Measurements from ENCODE around the gene APEH.

APEH gene

GRCh38 chr3:49656541-49657112 is 17.5 kb upstream of the APEH start:
- no peak for TF ChIP-seq CTCF (IDR thresholded peaks at IDR 0.05; ENCODE audit: low read depth, low read length)
- Histone ChIP-seq H3K4me3 (ENCODE audit: low read depth, low read length) (no peak overlapping the region), H3K9me3 (no peaks in the 10 kb centered on the region), H3K36me3 (peaks cover 4% of the 10 kb centered on the region), H3K4me1 (no peaks in the 10 kb centered on the region), H3K27me3 (no peaks in the 10 kb centered on the region)
- no peak for DNase-seq

DNA sequence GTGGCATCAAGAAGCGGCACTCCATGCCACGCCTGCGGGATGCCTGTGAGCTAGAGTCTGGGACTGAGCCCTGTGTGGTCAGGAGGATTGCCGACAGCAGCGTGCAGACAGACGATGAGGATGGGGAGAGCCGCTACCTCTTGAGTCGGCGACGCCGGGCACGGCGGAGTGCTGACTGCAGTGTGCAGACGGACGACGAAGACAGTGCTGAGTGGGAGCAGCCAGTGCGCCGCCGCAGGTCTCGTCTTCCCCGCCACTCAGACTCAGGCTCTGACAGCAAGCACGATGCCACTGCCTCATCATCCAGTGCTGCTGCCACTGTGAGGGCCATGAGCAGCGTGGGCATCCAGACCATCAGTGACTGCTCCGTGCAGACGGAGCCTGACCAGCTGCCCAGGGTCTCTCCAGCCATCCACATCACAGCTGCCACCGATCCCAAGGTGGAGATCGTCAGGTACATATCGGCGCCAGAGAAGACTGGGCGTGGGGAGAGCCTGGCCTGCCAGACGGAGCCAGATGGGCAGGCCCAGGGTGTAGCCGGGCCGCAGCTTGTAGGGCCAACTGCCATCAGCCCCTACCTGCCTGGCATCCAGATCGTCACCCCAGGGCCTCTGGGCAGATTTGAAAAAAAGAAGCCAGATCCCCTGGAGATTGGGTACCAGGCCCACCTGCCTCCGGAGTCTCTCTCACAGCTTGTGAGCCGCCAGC is 16.8 kb upstream of the APEH start:
- Histone ChIP-seq H3K9me3 (no peaks in the 10 kb centered on the region), H3K4me3 (ENCODE audit: low read depth, low read length) (no peak overlapping the region), H3K4me1 (no peaks in the 10 kb centered on the region), H3K27me3 (no peaks in the 10 kb centered on the region), H3K36me3 (peaks cover 4% of the 10 kb centered on the region)
- no peak for DNase-seq
- TF ChIP-seq CTCF (IDR thresholded peaks at IDR 0.05; ENCODE audit: low read depth, low read length): no peak

DNA sequence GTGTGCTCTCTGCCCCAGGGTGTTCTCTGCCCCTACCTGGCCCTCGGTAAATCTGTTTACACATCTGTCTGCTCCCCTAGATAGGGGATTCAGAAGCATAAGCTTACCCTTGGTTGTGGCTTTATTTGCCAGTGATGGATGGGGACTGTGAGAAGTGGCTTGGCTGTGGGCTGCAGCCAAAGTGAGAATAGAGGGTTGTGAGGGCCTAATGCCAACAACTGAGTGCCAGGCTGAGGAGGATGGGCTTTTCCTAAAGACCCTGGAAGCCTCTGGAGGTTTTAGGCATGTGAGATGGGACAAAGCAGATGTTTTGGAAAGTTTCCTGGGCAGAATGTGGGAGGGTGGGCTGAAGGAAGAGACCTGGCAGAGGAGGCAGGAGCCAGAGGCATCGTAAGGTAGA is 15.4 kb upstream of the APEH start:
- H3K27me3 ChIP-seq: no peaks in the 10 kb centered on the region
- no peaks in the 10 kb centered on the region for H3K4me1 ChIP-seq
- TF ChIP-seq CTCF (IDR thresholded peaks at IDR 0.05; ENCODE audit: low read depth, low read length): no peak
- no peaks in the 10 kb centered on the region for H3K9me3 ChIP-seq
- no peak overlapping the region for H3K4me3 ChIP-seq (ENCODE audit: low read depth, low read length)
- H3K36me3 ChIP-seq: peaks cover 4% of the 10 kb centered on the region
- no peak for DNase-seq

DNA sequence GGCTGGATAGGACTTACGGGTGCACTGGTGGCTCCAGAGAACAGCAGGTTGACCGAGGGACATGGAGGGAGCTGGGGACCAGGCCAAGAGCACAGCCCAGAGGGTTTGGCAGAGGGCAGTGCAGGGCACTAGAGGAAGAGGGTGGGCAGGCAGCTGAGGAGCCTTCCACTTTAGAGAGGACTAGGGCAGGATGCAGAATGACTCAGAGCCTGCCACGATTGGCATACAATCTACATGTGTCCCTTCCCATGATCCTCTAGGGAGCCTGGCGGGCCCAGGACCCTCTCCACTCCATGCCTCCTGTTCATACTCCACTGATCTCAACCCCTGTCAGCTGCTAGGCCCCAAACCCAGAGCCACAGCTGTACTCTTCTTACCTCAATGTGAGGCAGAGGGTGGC is 14.4 kb upstream of the APEH start:
- Histone ChIP-seq H3K4me3 (ENCODE audit: low read depth, low read length) (no peak overlapping the region), H3K9me3 (no peaks in the 10 kb centered on the region), H3K27me3 (no peaks in the 10 kb centered on the region), H3K36me3 (peaks cover 4% of the 10 kb centered on the region), H3K4me1 (no peaks in the 10 kb centered on the region)
- TF ChIP-seq CTCF (IDR thresholded peaks at IDR 0.05; ENCODE audit: low read depth, low read length): no peak
- no peak for DNase-seq

DNA sequence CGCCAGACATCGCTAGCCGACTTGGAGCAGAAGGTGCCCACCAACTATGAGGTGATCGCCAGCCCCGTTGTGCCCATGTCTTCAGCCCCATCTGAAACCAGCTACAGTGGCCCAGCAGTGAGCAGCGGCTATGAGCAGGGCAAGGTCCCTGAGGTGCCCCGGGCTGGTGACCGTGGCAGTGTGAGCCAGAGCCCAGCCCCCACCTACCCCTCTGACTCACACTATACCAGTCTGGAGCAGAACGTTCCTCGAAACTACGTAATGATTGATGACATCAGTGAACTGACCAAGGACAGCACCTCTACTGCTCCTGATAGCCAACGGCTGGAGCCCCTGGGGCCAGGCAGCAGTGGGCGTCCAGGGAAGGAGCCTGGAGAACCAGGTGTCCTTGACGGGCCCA is 12.9 kb upstream of the APEH start:
- H3K36me3 ChIP-seq: no peaks in the 10 kb centered on the region
- H3K4me1 ChIP-seq: no peaks in the 10 kb centered on the region
- TF ChIP-seq CTCF (IDR thresholded peaks at IDR 0.05; ENCODE audit: low read depth, low read length): no peak
- H3K9me3 ChIP-seq: no peaks in the 10 kb centered on the region
- DNase-seq: no peak
- no peak overlapping the region for H3K4me3 ChIP-seq (ENCODE audit: low read depth, low read length)
- H3K27me3 ChIP-seq: no peaks in the 10 kb centered on the region

DNA sequence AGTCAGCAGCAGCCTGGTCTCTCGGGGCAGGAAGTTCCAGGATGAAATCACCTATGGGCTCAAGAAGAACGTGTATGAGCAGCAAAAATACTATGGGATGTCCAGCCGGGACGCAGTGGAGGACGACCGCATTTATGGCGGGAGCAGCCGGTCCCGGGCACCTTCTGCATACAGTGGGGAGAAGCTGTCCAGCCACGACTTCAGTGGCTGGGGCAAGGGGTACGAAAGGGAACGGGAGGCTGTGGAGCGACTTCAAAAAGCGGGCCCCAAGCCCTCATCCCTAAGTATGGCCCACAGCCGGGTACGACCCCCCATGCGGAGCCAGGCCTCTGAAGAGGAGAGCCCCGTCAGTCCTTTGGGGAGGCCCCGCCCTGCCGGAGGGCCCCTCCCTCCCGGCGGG is 12.1 kb upstream of the APEH start:
- no peak for TF ChIP-seq CTCF (IDR thresholded peaks at IDR 0.05; ENCODE audit: low read depth, low read length)
- Histone ChIP-seq H3K36me3 (no peaks in the 10 kb centered on the region), H3K4me3 (ENCODE audit: low read depth, low read length) (no peak overlapping the region), H3K4me1 (no peaks in the 10 kb centered on the region), H3K27me3 (no peaks in the 10 kb centered on the region), H3K9me3 (no peaks in the 10 kb centered on the region)
- DNase-seq: no peak

Data from BE2C (cell line).